SK-N-SH (cell line): ENCODE results near the gene ATP6V1F. TPM values are rescaled to one million over a fixed set of nuclear protein-coding genes. Genes with fewer than 3 reads are reported as not detected.

Experiments
- CTCF ChIA-PET: fragments of 300-600, 350-600 bp; formaldehyde crosslinking; extraction: SDS; loops from one replicate; lab custom pipeline; 2021; lab: Yijun Ruan, JAX
- POLR2A ChIA-PET: fragments of 350-600 bp; sonication (Branson Sonifier 250); formaldehyde crosslinking; extraction: SDS; loops from one replicate; lab custom pipeline; 2020; ENCODE audit warnings: antibody characterized with exemption, inconsistent platforms; lab: Yijun Ruan, JAX
- DNase-seq: peaks from one replicate; pipeline ENCODE4 v3.0.0; 2012
- H2AFZ ChIP-seq: fragments of 200-600 bp; sonication (generic); 2 replicates; pipeline ENCODE4 v1.8.1; 2016; ENCODE audit warnings: antibody characterized with exemption, mild to moderate bottlenecking, low read depth
- H3F3A ChIP-seq: fragments of 200-600 bp; sonication (generic); replicated peaks from 2 replicates; pipeline ENCODE3; 2016; ENCODE audit warnings: antibody characterized with exemption, mild to moderate bottlenecking; ENCODE audit not compliant: insufficient read depth
- H3K27ac ChIP-seq, 2 experiments: fragments of 200-500 bp in 1 of 2; fragments of 200-600 bp in 1 of 2; sonication (Bioruptor generic) in 1 of 2; sonication (generic), shearing (Covaris generic) in 1 of 2; 2 replicates each; pipeline versions ENCODE4 v1.5.1 to v1.6.1; 2014 to 2016; ENCODE audit warnings: low read depth in 2 of 2, inconsistent platforms in 1 of 2, low read length in 1 of 2, mild to moderate bottlenecking in 1 of 2, mixed read lengths in 1 of 2
- H3K27me3 ChIP-seq: fragments of 200-600 bp; sonication (generic), shearing (Covaris generic); 2 replicates; pipeline ENCODE4 v1.6.1; 2016; ENCODE audit warnings: mixed run types; ENCODE audit not compliant: insufficient read depth
- H3K36me3 ChIP-seq, 2 experiments: fragments of 200-500 bp in 1 of 2; fragments of 200-600 bp in 1 of 2; sonication (Bioruptor generic) in 1 of 2; sonication (generic) in 1 of 2; replicated peaks in 1 of 2; 2 replicates each; pipeline versions ENCODE3 to v1.5.1; 2014 to 2016; ENCODE audit warnings: low read length in 1 of 2, mild to moderate bottlenecking in 1 of 2; ENCODE audit not compliant: insufficient read depth in 2 of 2, control insufficient read depth in 1 of 2
- H3K4me1 ChIP-seq, 2 experiments: fragments of 200-500 bp in 1 of 2; fragments of 200-600 bp in 1 of 2; sonication (Bioruptor generic) in 1 of 2; sonication (generic), shearing (Covaris generic) in 1 of 2; 2 replicates each; pipeline versions ENCODE4 v1.5.1 to v1.6.1; 2014 to 2016; ENCODE audit warnings: low read depth in 1 of 2, low read length in 1 of 2, mixed run types in 1 of 2; ENCODE audit not compliant: insufficient read depth in 2 of 2, control insufficient read depth in 1 of 2
- H3K4me2 ChIP-seq: fragments of 200-600 bp; sonication (generic), shearing (Covaris generic); 2 replicates; pipeline ENCODE4 v1.6.1; 2017; ENCODE audit warnings: mixed run types
- H3K4me3 ChIP-seq, 2 experiments: fragments of 200-500 bp in 1 of 2; fragments of 200-600 bp in 1 of 2; sonication (Bioruptor generic) in 1 of 2; sonication (generic), shearing (Covaris generic) in 1 of 2; 2 replicates each; pipeline versions ENCODE4 v1.5.1 to v1.8.1; 2014 to 2016; ENCODE audit warnings: low read depth in 2 of 2, inconsistent platforms in 1 of 2, low read length in 1 of 2, mild to moderate bottlenecking in 1 of 2, mixed read lengths in 1 of 2, moderate library complexity in 1 of 2
- H3K79me2 ChIP-seq: fragments of 200-600 bp; sonication (generic); 2 replicates; pipeline ENCODE4 v1.8.1; 2017; ENCODE audit warnings: mild to moderate bottlenecking; ENCODE audit not compliant: insufficient read depth
- H3K9ac ChIP-seq: fragments of 200-600 bp; sonication (generic); 2 replicates; pipeline ENCODE4 v1.6.1; 2017; ENCODE audit warnings: mixed run types
- H3K9me2 ChIP-seq: fragments of 200-600 bp; sonication (generic); 2 replicates; pipeline ENCODE4 v1.6.1; 2017; ENCODE audit warnings: mixed run types
- H3K9me3 ChIP-seq: fragments of 200-600 bp; sonication (generic); 2 replicates; pipeline ENCODE4 v1.6.1; 2017; ENCODE audit warnings: mixed run types, mild to moderate bottlenecking, moderate library complexity
- H4K20me1 ChIP-seq: fragments of 200-600 bp; sonication (generic); 2 replicates; pipeline ENCODE4 v1.6.1; 2017; ENCODE audit warnings: mild to moderate bottlenecking, mixed run types; ENCODE audit not compliant: insufficient read depth
- CHD2 ChIP-seq: fragments of 150-350 bp; IDR thresholded peaks from 2 replicates; pipeline ENCODE4 v1.6.1; 2018; ENCODE audit warnings: low read length; ENCODE audit not compliant: partially characterized antibody
- EP300 ChIP-seq, 2 experiments: IDR thresholded peaks; 2 replicates each; pipeline versions ENCODE4 v1.4.0 to v1.6.1; 2012; ENCODE audit warnings: borderline replicate concordance in 1 of 2, low read depth in 1 of 2, low read length in 1 of 2
- FOSL2 ChIP-seq: IDR thresholded peaks from 2 replicates; pipeline ENCODE4 v1.4.0; 2012; ENCODE audit warnings: low read depth, mild to moderate bottlenecking, moderate library complexity, borderline replicate concordance
- FOXJ3 ChIP-seq: sonication (generic); formaldehyde crosslinking; IDR thresholded peaks from 2 replicates; pipeline ENCODE4 v1.5.1; 2020; ENCODE audit warnings: mild to moderate bottlenecking, missing genetic modification reagents
- GABPA ChIP-seq: IDR thresholded peaks from 2 replicates; pipeline ENCODE4 v1.4.0; 2012; ENCODE audit warnings: low read depth, mild to moderate bottlenecking
- GATA2 ChIP-seq: sonication (generic); formaldehyde crosslinking; IDR thresholded peaks from 2 replicates; pipeline ENCODE4 v1.5.0; 2020; ENCODE audit warnings: mild to moderate bottlenecking, missing genetic modification reagents
- JUND ChIP-seq: IDR thresholded peaks from 2 replicates; pipeline ENCODE4 v1.4.0; 2012
- MEF2A ChIP-seq: IDR thresholded peaks from 2 replicates; pipeline ENCODE4 v1.4.0; 2012; ENCODE audit warnings: low read depth, borderline replicate concordance
- MXI1 ChIP-seq: IDR thresholded peaks from 2 replicates; pipeline ENCODE4 v1.6.1; 2012; ENCODE audit warnings: mild to moderate bottlenecking, low read depth, low read length, improper control_type of control experiment
- NRF1 ChIP-seq: IDR thresholded peaks from 2 replicates; pipeline ENCODE4 v1.6.1; 2012; ENCODE audit warnings: low read depth, mild to moderate bottlenecking, low read length
- RAD21 ChIP-seq: IDR thresholded peaks from 2 replicates; pipeline ENCODE4 v1.6.1; 2012; ENCODE audit warnings: mild to moderate bottlenecking, low read length
- SMC3 ChIP-seq: IDR thresholded peaks from 2 replicates; pipeline ENCODE4 v1.6.1; 2012; ENCODE audit warnings: low read depth, low read length, improper control_type of control experiment
- TAF1 ChIP-seq: IDR thresholded peaks from 2 replicates; pipeline ENCODE4 v1.6.1; 2012; ENCODE audit warnings: low read depth, mild to moderate bottlenecking, low read length, moderate library complexity, borderline replicate concordance
- USF1 ChIP-seq: IDR thresholded peaks from 2 replicates; pipeline ENCODE4 v1.4.0; 2012; ENCODE audit warnings: low read depth, borderline replicate concordance
- USF2 ChIP-seq: fragments of 150-350 bp; IDR thresholded peaks from 2 replicates; pipeline ENCODE4 v1.6.1; 2017; ENCODE audit warnings: antibody characterized with exemption, low read length, low read depth, borderline replicate concordance
- ZBTB33 ChIP-seq: IDR thresholded peaks from 2 replicates; pipeline ENCODE4 v1.4.0; 2012; ENCODE audit warnings: low read depth, borderline replicate concordance
- WGBS: methylation state at CpG from one replicate; pipeline ENCODE4 v1.1.6; 2017; ENCODE audit warnings: low lambda C conversion rate; 5-methylcytosine and 5-hydroxymethylcytosine counted together
- polyA plus RNA-seq, 3 experiments: library from polyadenylated mRNA; depleted of rRNA; stranded (reverse); fragments of >200 nt; gene quantifications; 2 replicates each; pipeline ENCODE4 v1.2.3, GENCODE V29; 2012

ATP6V1F gene
- polyA plus RNA-seq, 1 of the 3 experiments (the other 2 are of a cell fraction) = 495 TPM

- Histone ChIP-seq H3K4me3 (no peak overlapping the region), H3K27me3 (no peaks in the 10 kb centered on the region), H3K9me3 (no peaks in the 10 kb centered on the region), H3K27ac (no peak overlapping the region), H3F3A (peaks cover 8% of the 10 kb centered on the region), H3K36me3 (no peaks in the 10 kb centered on the region), H3K4me1 (peaks cover 0 to 24% of the 10 kb centered on the region in 2 experiments; a peak in 1 of 4 replicates), H2AFZ (no peak overlapping the region), H3K79me2 (no peaks in the 10 kb centered on the region), H4K20me1 (no peaks in the 10 kb centered on the region), H3K9ac (no peak overlapping the region), H3K9me2 (no peaks in the 10 kb centered on the region), H3K4me2 (no peak overlapping the region)
- ChIA-PET CTCF (interaction anchor here (1.0 to 12.3 kb wide), 9 partner anchors 7 to 451 kb away, joined by 3 to 181 read pairs (median 32); a partner anchor contains a TSS), POLR2A (no interaction called here)
- DNase-seq = no peak
- WGBS = 96% methylated on average over 3 of the region's 4 CpGs
- TF ChIP-seq EP300 (IDR thresholded peaks at IDR 0.05; ENCODE audit: borderline replicate concordance in 1 of 2, low read depth in 1 of 2, low read length in 1 of 2) (no peak), GABPA (no peak), SMC3 (no peak), TAF1 (no peak), GATA2 (CRISPR knock-in tag) (no peak), USF2 (no peak), ZBTB33 (no peak), MXI1 (no peak), MEF2A (no peak), JUND (no peak), FOXJ3 (no peak), CHD2 (no peak), FOSL2 (no peak), RAD21 (no peak), NRF1 (no peak), USF1 (no peak)
Observed at GRCh38 chr7:128877756-128878120, 15.1 kb downstream of the ATP6V1F start.
